ENCODE data around the gene IFNGR2. TPM values are rescaled to one million over a fixed set of nuclear protein-coding genes. Genes with fewer than 3 reads are reported as not detected.
"Not testable (repeated sequence)": the region's sequence is repeated elsewhere in the genome, so short reads cannot be mapped to it uniquely, and the experiment has no call there.

Gene IFNGR2
- total and polyA plus RNA-seq, 2 of the 4 experiments (the other 2 are of a cell fraction) = 66.0 to 73.8 TPM

- Histone ChIP-seq H2AK9ac (replicated peaks; ENCODE audit: low read depth, low read length, poor library complexity) (no peak overlapping the region), H3K79me1 (ENCODE audit: low read depth in 1 of 2, low read length in 2 of 2) (no peaks in the 10 kb centered on the region), H4K91ac (ENCODE audit: insufficient read depth, low read depth, low read length) (no peak overlapping the region), H2AFZ (replicated peaks; ENCODE audit: low read length, poor library complexity) (no peak overlapping the region), H3K36me3 (ENCODE audit: control insufficient read depth, insufficient read depth, low read length) (peaks cover 4% of the 10 kb centered on the region; the same call in 1 of the 2 replicates), H2BK15ac (ENCODE audit: low read depth, low read length) (no peak overlapping the region), H4K5ac (ENCODE audit: low read depth, low read length) (peak overlapping the region; percentile 53; the same call in 1 of the 2 replicates), H2BK5ac (ENCODE audit: low read depth, low read length, poor library complexity, severe bottlenecking) (no peak overlapping the region), H3K27ac (ENCODE audit: insufficient read depth, low read length) (no peak overlapping the region), H2BK20ac (ENCODE audit: low read depth, low read length) (no peak overlapping the region), H3K4me1 (ENCODE audit: control insufficient read depth, insufficient read depth, low read length) (peaks cover 5% of the 10 kb centered on the region), H4K8ac (ENCODE audit: low read depth in 2 of 2, low read length in 2 of 2) (no peak overlapping the region), H3K9me1 (ENCODE audit: insufficient read depth, low read length) (peaks cover 5% of the 10 kb centered on the region), H3K4me2 (ENCODE audit: low read depth, low read length) (no peak overlapping the region), H3K18ac (ENCODE audit: low read depth, low read length) (no peak overlapping the region), H3K4me3 (ENCODE audit: insufficient read depth, low read depth, low read length) (no peak overlapping the region), H3K9ac (ENCODE audit: low read depth, low read length) (no peak overlapping the region), H3K4ac (ENCODE audit: low read depth, low read length) (no peak overlapping the region), H3K14ac (replicated peaks; ENCODE audit: low read depth, low read length) (no peak overlapping the region), H3K9me3 (ENCODE audit: control insufficient read depth, insufficient read depth, low read length) (peaks cover 4% of the 10 kb centered on the region), H3K27me3 (ENCODE audit: control insufficient read depth, insufficient read depth, low read length) (no peaks in the 10 kb centered on the region), H3K56ac (ENCODE audit: extremely low read depth, insufficient read depth, low read length) (no peak overlapping the region), H2BK120ac (ENCODE audit: low read depth, low read length) (no peak overlapping the region), H3K23ac (ENCODE audit: low read depth, low read length) (no peak overlapping the region), H4K20me1 (ENCODE audit: insufficient read depth, low read length) (no peaks in the 10 kb centered on the region), H2AK5ac (ENCODE audit: low read depth, low read length) (no peak overlapping the region)
- intact Hi-C loops (cut with micrococcal nuclease) (no loop called here), dilution Hi-C loops (cut with HindIII; ENCODE audit: low sequenced_read_pairs, unreplicated experiment) (no loop called here), in situ Hi-C loops (cut with MboI; ENCODE audit: low sequenced_read_pairs) (no loop called here)
- WGBS, 2 experiments (ENCODE audit: extremely low coverage in 2 of 2, insufficient read length in 1 of 2) = 55% methylated on average over 4 of the region's 12 CpGs; no CpG with 5 or more reads in 1 of the 2 experiments
- ATAC-seq (ENCODE audit: low read depth) = no peak
- no TSS peak for BruUV-seq (replicated peaks)
- ChIA-PET CTCF (interaction anchor here (0.6 to 2.0 kb wide), 10 partner anchors 19 to 591 kb away, joined by 3 to 7 read pairs (median 4); partner anchors contain the start of gene PAXBP1), POLR2A (ENCODE audit: unreplicated experiment) (no interaction called here)
- TF ChIP-seq SMC3 (IDR thresholded peaks at IDR 0.05; ENCODE audit: low read depth, low read length) (no peak), RFX5 (IDR thresholded peaks at IDR 0.05; ENCODE audit: low read depth, low read length) (no peak), CHD1 (IDR thresholded peaks at IDR 0.05; ENCODE audit: low read depth, low read length) (no peak), MAZ (IDR thresholded peaks at IDR 0.05; ENCODE audit: borderline replicate concordance, low read depth, low read length) (no peak)
- no peak for DNase-seq
Observed at GRCh38 chr21:33362044-33362555, 41.1 kb upstream of the IFNGR2 start.

GRCh38 chr21:33363911-33364609 lies 39.2 kb upstream of the IFNGR2 start:
- H3K4me1 ChIP-seq (ENCODE audit: control insufficient read depth, insufficient read depth, low read length); H2BK15ac ChIP-seq (ENCODE audit: low read depth, low read length); H3K79me1 ChIP-seq (ENCODE audit: low read depth in 1 of 2, low read length in 2 of 2); H3K36me3 ChIP-seq (ENCODE audit: control insufficient read depth, insufficient read depth, low read length); H3K56ac ChIP-seq (ENCODE audit: extremely low read depth, insufficient read depth, low read length); H3K9ac ChIP-seq (ENCODE audit: low read depth, low read length); H4K91ac ChIP-seq (ENCODE audit: insufficient read depth, low read depth, low read length); H2BK20ac ChIP-seq (ENCODE audit: low read depth, low read length); H2AK5ac ChIP-seq (ENCODE audit: low read depth, low read length); H3K27me3 ChIP-seq (ENCODE audit: control insufficient read depth, insufficient read depth, low read length); H3K4me2 ChIP-seq (ENCODE audit: low read depth, low read length); DNase-seq; in situ Hi-C loops (cut with MboI; ENCODE audit: low sequenced_read_pairs); H3K23ac ChIP-seq (ENCODE audit: low read depth, low read length); H3K27ac ChIP-seq (ENCODE audit: insufficient read depth, low read length); dilution Hi-C loops (cut with HindIII; ENCODE audit: low sequenced_read_pairs, unreplicated experiment); CTCF ChIA-PET; H4K5ac ChIP-seq (ENCODE audit: low read depth, low read length); BruUV-seq (replicated peaks); H3K4ac ChIP-seq (ENCODE audit: low read depth, low read length); H2BK5ac ChIP-seq (ENCODE audit: low read depth, low read length, poor library complexity, severe bottlenecking); intact Hi-C loops (cut with micrococcal nuclease); H4K20me1 ChIP-seq (ENCODE audit: insufficient read depth, low read length); POLR2A ChIA-PET (ENCODE audit: unreplicated experiment); H3K18ac ChIP-seq (ENCODE audit: low read depth, low read length); H2BK120ac ChIP-seq (ENCODE audit: low read depth, low read length); H3K14ac ChIP-seq (replicated peaks; ENCODE audit: low read depth, low read length); H2AK9ac ChIP-seq (replicated peaks; ENCODE audit: low read depth, low read length, poor library complexity); H3K4me3 ChIP-seq (ENCODE audit: insufficient read depth, low read depth, low read length); H4K8ac ChIP-seq (ENCODE audit: low read depth in 2 of 2, low read length in 2 of 2); H2AFZ ChIP-seq (replicated peaks; ENCODE audit: low read length, poor library complexity); H3K9me1 ChIP-seq (ENCODE audit: insufficient read depth, low read length); ATAC-seq (ENCODE audit: low read depth): not testable (repeated sequence)
- WGBS, 2 experiments (ENCODE audit: extremely low coverage in 2 of 2, insufficient read length in 1 of 2) = no CpG with 5 or more reads among the region's 10 CpGs
- H3K9me3 ChIP-seq (ENCODE audit: control insufficient read depth, insufficient read depth, low read length) = peaks cover 18% of the 10 kb centered on the region
